HEK293 (cell line): ENCODE results near the gene JOSD1.

Source experiments
- CTCF ChIP-seq: fragments of 450-650 bp; formaldehyde crosslinking; IDR thresholded peaks from 2 replicates; pipeline ENCODE4 v1.5.1; 2016; ENCODE audit warnings: missing biosample characterization, missing genetic modification characterization
- EGR2 ChIP-seq: fragments of 450-650 bp; formaldehyde crosslinking; IDR thresholded peaks from 2 replicates; pipeline ENCODE4 v1.5.1; 2016; ENCODE audit warnings: low read depth, missing biosample characterization, missing genetic modification characterization
- FEZF1 ChIP-seq: fragments of 450-650 bp; formaldehyde crosslinking; IDR thresholded peaks from 2 replicates; pipeline ENCODE4 v1.5.1; 2016; ENCODE audit warnings: missing biosample characterization, missing genetic modification characterization
- KLF16 ChIP-seq: fragments of 450-650 bp; formaldehyde crosslinking; IDR thresholded peaks from 2 replicates; pipeline ENCODE4 v1.5.1; 2017; ENCODE audit warnings: missing biosample characterization, missing genetic modification characterization
- MYNN ChIP-seq: fragments of 450-650 bp; formaldehyde crosslinking; IDR thresholded peaks from 2 replicates; pipeline ENCODE4 v1.5.1; 2016; ENCODE audit warnings: missing biosample characterization, missing genetic modification characterization, borderline replicate concordance
- SALL2 ChIP-seq: fragments of 450-650 bp; formaldehyde crosslinking; IDR thresholded peaks from 2 replicates; pipeline ENCODE4 v1.5.0; 2017; ENCODE audit warnings: missing biosample characterization, mild to moderate bottlenecking, missing genetic modification characterization, borderline replicate concordance
- SCRT1 ChIP-seq: fragments of 450-650 bp; formaldehyde crosslinking; IDR thresholded peaks from 2 replicates; pipeline ENCODE4 v1.5.1; 2016; ENCODE audit warnings: missing biosample characterization, missing genetic modification characterization, borderline replicate concordance
- SCRT2 ChIP-seq: fragments of 450-650 bp; formaldehyde crosslinking; IDR thresholded peaks from 2 replicates; pipeline ENCODE4 v1.5.1; 2016; ENCODE audit warnings: missing biosample characterization, missing genetic modification characterization
- SP7 ChIP-seq: fragments of 450-650 bp; formaldehyde crosslinking; IDR thresholded peaks from 2 replicates; pipeline ENCODE4 v1.5.1; 2016; ENCODE audit warnings: missing biosample characterization, missing genetic modification characterization
- YY1 ChIP-seq: fragments of 450-650 bp; formaldehyde crosslinking; IDR thresholded peaks from 2 replicates; pipeline ENCODE4 v1.5.1; 2018; ENCODE audit warnings: missing biosample characterization, missing genetic modification characterization
- ZEB2 ChIP-seq: fragments of 450-650 bp; formaldehyde crosslinking; IDR thresholded peaks from 2 replicates; pipeline ENCODE4 v1.5.1; 2016; ENCODE audit warnings: missing biosample characterization, missing genetic modification characterization
- ZFP41 ChIP-seq: fragments of 450-650 bp; formaldehyde crosslinking; IDR thresholded peaks from 2 replicates; pipeline ENCODE4 v1.5.1; 2016; ENCODE audit warnings: missing biosample characterization, missing genetic modification characterization, borderline replicate concordance
- ZIC2 ChIP-seq: fragments of 450-650 bp; formaldehyde crosslinking; IDR thresholded peaks from 2 replicates; pipeline ENCODE4 v1.5.1; 2016; ENCODE audit warnings: missing biosample characterization, missing genetic modification characterization
- ZNF112 ChIP-seq: fragments of 450-650 bp; formaldehyde crosslinking; IDR thresholded peaks from 2 replicates; pipeline ENCODE4 v1.5.0; 2017; ENCODE audit warnings: missing biosample characterization, missing genetic modification characterization
- ZNF132 ChIP-seq: fragments of 450-650 bp; formaldehyde crosslinking; IDR thresholded peaks from 2 replicates; pipeline ENCODE4 v1.5.1; 2017; ENCODE audit warnings: missing biosample characterization, missing genetic modification characterization, borderline replicate concordance
- ZNF169 ChIP-seq: fragments of 450-650 bp; formaldehyde crosslinking; IDR thresholded peaks from 2 replicates; pipeline ENCODE4 v1.5.1; 2016; ENCODE audit warnings: missing biosample characterization, missing genetic modification characterization
- ZNF19 ChIP-seq: fragments of 450-650 bp; formaldehyde crosslinking; IDR thresholded peaks from 2 replicates; pipeline ENCODE4; 2016; ENCODE audit warnings: missing biosample characterization, missing genetic modification characterization, low read depth
- ZNF214 ChIP-seq: fragments of 450-650 bp; formaldehyde crosslinking; IDR thresholded peaks from 2 replicates; pipeline ENCODE4 v1.5.1; 2017; ENCODE audit warnings: missing biosample characterization, mild to moderate bottlenecking, missing genetic modification characterization, borderline replicate concordance
- ZNF221 ChIP-seq: fragments of 450-650 bp; formaldehyde crosslinking; IDR thresholded peaks from 2 replicates; pipeline ENCODE4 v1.5.1; 2017; ENCODE audit warnings: missing biosample characterization, missing genetic modification characterization, borderline replicate concordance
- ZNF335 ChIP-seq: fragments of 450-650 bp; formaldehyde crosslinking; conservative IDR thresholded peaks from 2 replicates; pipeline ENCODE4 v1.5.1; 2016; ENCODE audit warnings: missing biosample characterization, missing genetic modification characterization
- ZNF366 ChIP-seq: fragments of 450-650 bp; formaldehyde crosslinking; conservative IDR thresholded peaks from 2 replicates; pipeline ENCODE4 v1.5.1; 2016; ENCODE audit warnings: missing biosample characterization, missing genetic modification characterization
- ZNF394 ChIP-seq: fragments of 450-650 bp; formaldehyde crosslinking; IDR thresholded peaks from 2 replicates; pipeline ENCODE4 v1.5.1; 2016; ENCODE audit warnings: missing biosample characterization, missing genetic modification characterization, mild to moderate bottlenecking, moderate library complexity, borderline replicate concordance
- ZNF426 ChIP-seq: fragments of 450-650 bp; formaldehyde crosslinking; IDR thresholded peaks from 2 replicates; pipeline ENCODE4 v1.5.1; 2017; ENCODE audit warnings: missing biosample characterization, missing genetic modification characterization, mild to moderate bottlenecking, inconsistent platforms, moderate library complexity
- ZNF514 ChIP-seq: fragments of 450-650 bp; formaldehyde crosslinking; IDR thresholded peaks from 2 replicates; pipeline ENCODE4 v1.5.1; 2016; ENCODE audit warnings: missing biosample characterization, missing genetic modification characterization
- ZNF521 ChIP-seq: fragments of 450-650 bp; formaldehyde crosslinking; IDR thresholded peaks from 2 replicates; pipeline ENCODE4 v1.5.1; 2017; ENCODE audit warnings: missing biosample characterization, mild to moderate bottlenecking, missing genetic modification characterization
- ZNF561 ChIP-seq: fragments of 450-650 bp; IDR thresholded peaks from 2 replicates; pipeline ENCODE4 v1.5.1; 2018; ENCODE audit warnings: missing biosample characterization, missing genetic modification characterization, borderline replicate concordance
- ZNF626 ChIP-seq: fragments of 450-650 bp; sonication (Bioruptor Pico); formaldehyde crosslinking; IDR thresholded peaks from 2 replicates; pipeline ENCODE4 v1.5.1; 2018; ENCODE audit warnings: missing biosample characterization, missing genetic modification characterization, inconsistent platforms
- ZNF645 ChIP-seq: fragments of 450-650 bp; formaldehyde crosslinking; IDR thresholded peaks from 2 replicates; pipeline ENCODE4; 2016; ENCODE audit warnings: missing biosample characterization, missing genetic modification characterization
- ZNF76 ChIP-seq: fragments of 450-650 bp; formaldehyde crosslinking; IDR thresholded peaks from 2 replicates; pipeline ENCODE4; 2016; ENCODE audit warnings: low read depth, missing biosample characterization, missing genetic modification characterization, borderline replicate concordance
- ZNF843 ChIP-seq: fragments of 450-650 bp; formaldehyde crosslinking; IDR thresholded peaks from 2 replicates; pipeline ENCODE4 v1.5.1; 2016; ENCODE audit warnings: missing biosample characterization, missing genetic modification characterization
- ZSCAN18 ChIP-seq: fragments of 450-650 bp; formaldehyde crosslinking; IDR thresholded peaks from 2 replicates; pipeline ENCODE4 v1.5.1; 2016; ENCODE audit warnings: missing biosample characterization, missing genetic modification characterization
- TF ChIP-seq, protein P1 (sequence below): fragments of 450-650 bp; formaldehyde crosslinking; IDR thresholded peaks from 2 replicates; pipeline ENCODE4 v1.5.1; 2016; ENCODE audit warnings: missing biosample characterization, missing genetic modification characterization

The JOSD1 gene

DNA sequence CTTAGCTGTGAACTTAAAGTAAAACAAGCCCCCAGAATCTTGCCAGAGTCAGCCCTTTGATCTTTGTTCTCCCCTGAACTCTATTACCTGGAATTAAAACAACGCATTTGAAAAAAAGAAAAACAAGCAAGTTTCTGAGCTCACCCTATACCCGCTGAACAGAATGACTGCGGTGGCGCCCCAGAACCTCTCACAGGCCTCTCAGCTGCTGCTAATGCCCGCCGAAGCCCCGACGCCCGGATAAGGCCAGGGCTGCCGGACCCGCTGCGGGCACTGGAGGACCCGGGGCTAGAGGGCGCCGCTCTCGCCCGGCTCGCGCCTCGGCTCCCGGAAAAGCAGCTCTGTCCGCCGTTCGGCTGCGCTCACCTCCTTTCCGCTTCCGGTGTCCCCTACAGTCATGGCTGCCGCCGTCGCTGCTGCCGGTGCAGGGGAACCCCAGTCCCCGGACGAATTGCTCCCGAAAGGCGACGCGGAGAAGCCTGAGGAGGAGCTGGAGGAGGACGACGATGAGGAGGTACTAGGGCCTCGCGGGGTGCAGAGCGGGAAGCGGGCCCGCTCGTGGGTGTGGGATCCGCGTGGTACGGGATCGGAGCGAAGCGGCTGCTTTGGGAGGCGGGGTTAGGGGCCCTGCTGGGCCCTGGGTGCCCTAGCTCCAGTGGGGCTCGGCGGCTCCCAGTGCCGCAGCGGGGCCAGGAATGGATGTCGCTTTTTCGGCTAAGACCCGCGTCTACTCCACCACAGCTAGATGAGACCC lies 19.0 kb downstream of the JOSD1 start, which contains the start of gene TOMM22 (continued):
- peak; percentile 11; the same call in 1 of the 2 replicates for TF ChIP-seq SCRT2
- peak; percentile 94 for TF ChIP-seq KLF16 (tag by site-specific recombination)
- 0 out of 2 replicates have a peak, but pooled peaks have one; percentile 26 for TF ChIP-seq FEZF1 (tag by site-specific recombination)
- TF ChIP-seq ZNF626 (tag by site-specific recombination), result no peak
- peak; percentile 93 for TF ChIP-seq SP7 (tag by site-specific recombination)
- no peak for TF ChIP-seq ZNF521 (tag by site-specific recombination)
- TF ChIP-seq CTCF (tag by site-specific recombination), result peak; percentile 98
- no peak for TF ChIP-seq ZNF221
- TF ChIP-seq ZNF514 (tag by site-specific recombination), result no peak
- no peak for TF ChIP-seq SCRT1
- TF ChIP-seq ZNF394 (tag by site-specific recombination), result peak; percentile 83; the same call in 1 of the 2 replicates
- 0 out of 2 replicates have a peak, but pooled peaks have one; percentile 46 for TF ChIP-seq ZNF843 (tag by site-specific recombination)
- no peak for TF ChIP-seq SALL2
- peak; percentile 58 for TF ChIP-seq ZIC2 (tag by site-specific recombination)
- TF ChIP-seq ZFP41, result no peak
- TF ChIP-seq MYNN (tag by site-specific recombination), result peak; percentile 45; the same call in 1 of the 2 replicates
- TF ChIP-seq ZNF366, result no peak; the same call in 1 of the 2 replicates
- TF ChIP-seq ZNF561, result peak; percentile 78; the same call in 1 of the 2 replicates
- TF ChIP-seq, protein P1, sequence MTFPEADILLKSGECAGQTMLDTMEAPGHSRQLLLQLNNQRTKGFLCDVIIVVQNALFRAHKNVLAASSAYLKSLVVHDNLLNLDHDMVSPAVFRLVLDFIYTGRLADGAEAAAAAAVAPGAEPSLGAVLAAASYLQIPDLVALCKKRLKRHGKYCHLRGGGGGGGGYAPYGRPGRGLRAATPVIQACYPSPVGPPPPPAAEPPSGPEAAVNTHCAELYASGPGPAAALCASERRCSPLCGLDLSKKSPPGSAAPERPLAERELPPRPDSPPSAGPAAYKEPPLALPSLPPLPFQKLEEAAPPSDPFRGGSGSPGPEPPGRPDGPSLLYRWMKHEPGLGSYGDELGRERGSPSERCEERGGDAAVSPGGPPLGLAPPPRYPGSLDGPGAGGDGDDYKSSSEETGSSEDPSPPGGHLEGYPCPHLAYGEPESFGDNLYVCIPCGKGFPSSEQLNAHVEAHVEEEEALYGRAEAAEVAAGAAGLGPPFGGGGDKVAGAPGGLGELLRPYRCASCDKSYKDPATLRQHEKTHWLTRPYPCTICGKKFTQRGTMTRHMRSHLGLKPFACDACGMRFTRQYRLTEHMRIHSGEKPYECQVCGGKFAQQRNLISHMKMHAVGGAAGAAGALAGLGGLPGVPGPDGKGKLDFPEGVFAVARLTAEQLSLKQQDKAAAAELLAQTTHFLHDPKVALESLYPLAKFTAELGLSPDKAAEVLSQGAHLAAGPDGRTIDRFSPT (tag by site-specific recombination), result peak; percentile 96
- TF ChIP-seq ZNF335, result peak; percentile 97
- no peak for TF ChIP-seq ZNF169 (tag by site-specific recombination)
- TF ChIP-seq ZNF19, result no peak
- peak; percentile 97 for TF ChIP-seq YY1 (tag by site-specific recombination)
- 0 out of 2 replicates have a peak, but pooled peaks have one; percentile 40 for TF ChIP-seq ZNF645 (tag by site-specific recombination)
- TF ChIP-seq ZNF132 (tag by site-specific recombination), result no peak
- 0 out of 2 replicates have a peak, but pooled peaks have one; percentile 17 for TF ChIP-seq EGR2
- peak; percentile 95 for TF ChIP-seq ZEB2 (tag by site-specific recombination)
- TF ChIP-seq ZSCAN18 (tag by site-specific recombination), result no peak
- peak; percentile 82 for TF ChIP-seq ZNF76 (tag by site-specific recombination)
- TF ChIP-seq ZNF214 (tag by site-specific recombination), result no peak
- no peak for TF ChIP-seq ZNF426 (tag by site-specific recombination)
- TF ChIP-seq ZNF112 (tag by site-specific recombination), result no peak
